H9 (cell line): ENCODE data around the gene GM2A. TPM values are rescaled to one million over a fixed set of nuclear protein-coding genes. Genes with fewer than 3 reads are reported as not detected.

ENCODE experiments used
- DNase-seq: peaks from one replicate; pipeline ENCODE4 v3.0.0-alpha.2; 2017
- H2AFZ ChIP-seq: one replicate; pipeline ENCODE4 v1.6.1; 2013; ENCODE audit warnings: mild to moderate bottlenecking, low read length, control low read depth, moderate library complexity
- H2AK5ac ChIP-seq: 2 replicates; pipeline ENCODE4 v1.6.1; 2013; ENCODE audit warnings: low read length, control low read depth, mixed read lengths; ENCODE audit not compliant: insufficient read length
- H2BK120ac ChIP-seq: one replicate; pipeline ENCODE4 v1.6.1; 2013; ENCODE audit warnings: low read depth, mild to moderate bottlenecking, low read length, control low read depth, inconsistent platforms; ENCODE audit not compliant: poor library complexity, severe bottlenecking
- H2BK12ac ChIP-seq: 2 replicates; pipeline ENCODE4 v1.6.1; 2013; ENCODE audit warnings: low read length, control low read depth, mixed read lengths, low read depth; ENCODE audit not compliant: insufficient read length
- H2BK15ac ChIP-seq: 2 replicates; pipeline ENCODE4 v1.6.1; 2013; ENCODE audit warnings: low read depth, low read length, control low read depth
- H2BK20ac ChIP-seq: one replicate; pipeline ENCODE4 v1.6.1; 2013; ENCODE audit warnings: low read depth, mild to moderate bottlenecking, low read length, control low read depth, inconsistent platforms; ENCODE audit not compliant: poor library complexity, severe bottlenecking
- H2BK5ac ChIP-seq: 2 replicates; pipeline ENCODE4 v1.6.1; 2013; ENCODE audit warnings: low read length, control low read depth, mixed read lengths; ENCODE audit not compliant: insufficient read length
- H3K14ac ChIP-seq: 2 replicates; pipeline ENCODE4 v1.6.1; 2013; ENCODE audit warnings: low read length, control low read depth; ENCODE audit not compliant: insufficient read depth
- H3K18ac ChIP-seq: 2 replicates; pipeline ENCODE4 v1.6.1; 2013; ENCODE audit warnings: low read depth, mild to moderate bottlenecking, mixed read lengths, low read length, control low read depth; ENCODE audit not compliant: insufficient read length
- H3K23ac ChIP-seq: 2 replicates; pipeline ENCODE4 v1.6.1; 2013; ENCODE audit warnings: low read length, control low read depth, mixed read lengths, low read depth; ENCODE audit not compliant: insufficient read length
- H3K23me2 ChIP-seq: 2 replicates; pipeline ENCODE4 v1.6.1; 2013; ENCODE audit warnings: low read depth, mild to moderate bottlenecking, mixed read lengths, low read length, control low read depth; ENCODE audit not compliant: insufficient read length, poor library complexity, severe bottlenecking
- H3K27ac ChIP-seq: 2 replicates; pipeline ENCODE4 v1.5.1; 2013; ENCODE audit warnings: low read length, control low read depth, mixed read lengths, low read depth; ENCODE audit not compliant: insufficient read length
- H3K27me3 ChIP-seq: 2 replicates; pipeline ENCODE4 v1.6.1; 2013; ENCODE audit warnings: low read length, control low read depth, inconsistent platforms; ENCODE audit not compliant: insufficient read depth
- H3K4ac ChIP-seq: 2 replicates; pipeline ENCODE4 v1.6.1; 2013; ENCODE audit warnings: low read depth, mild to moderate bottlenecking, control low read depth, inconsistent platforms, low read length, moderate library complexity
- H3K4me1 ChIP-seq: 2 replicates; pipeline ENCODE4 v1.6.1; 2013; ENCODE audit warnings: low read length, control low read depth, inconsistent platforms; ENCODE audit not compliant: insufficient read depth
- H3K4me2 ChIP-seq: 2 replicates; pipeline ENCODE4 v1.6.1; 2013; ENCODE audit warnings: low read length, control low read depth, mixed read lengths; ENCODE audit not compliant: insufficient read length, insufficient read depth
- H3K56ac ChIP-seq: 2 replicates; pipeline ENCODE4 v1.6.1; 2013; ENCODE audit warnings: low read depth, mild to moderate bottlenecking, mixed read lengths, low read length, control low read depth; ENCODE audit not compliant: insufficient read length
- H3K79me1 ChIP-seq: 2 replicates; pipeline ENCODE4 v1.6.1; 2013; ENCODE audit warnings: low read depth, mild to moderate bottlenecking, moderate library complexity, low read length, control low read depth, inconsistent platforms; ENCODE audit not compliant: insufficient read depth, poor library complexity, severe bottlenecking
- H3K79me2 ChIP-seq: 2 replicates; pipeline ENCODE4 v1.6.1; 2013; ENCODE audit warnings: low read length, control low read depth, inconsistent platforms; ENCODE audit not compliant: insufficient read depth
- H3K9ac ChIP-seq: 2 replicates; pipeline ENCODE4 v1.6.1; 2013; ENCODE audit warnings: low read length, control low read depth, mixed read lengths; ENCODE audit not compliant: insufficient read length; ENCODE audit errors: extremely low read depth
- H3K9me3 ChIP-seq: one replicate; pipeline ENCODE4 v1.6.1; 2013; ENCODE audit warnings: low read depth, low read length, inconsistent platforms; ENCODE audit not compliant: control insufficient read depth
- H3T11ph ChIP-seq: one replicate; pipeline ENCODE4 v1.6.1; 2013; ENCODE audit warnings: mild to moderate bottlenecking, low read length, control low read depth, inconsistent platforms
- H4K20me1 ChIP-seq: one replicate; pipeline ENCODE4 v1.6.1; 2013; ENCODE audit not compliant: control insufficient read depth, insufficient read length, insufficient read depth
- H4K5ac ChIP-seq: 2 replicates; pipeline ENCODE4 v1.6.1; 2013; ENCODE audit warnings: low read depth, mild to moderate bottlenecking, mixed read lengths, low read length, control low read depth; ENCODE audit not compliant: insufficient read length
- H4K8ac ChIP-seq: replicated peaks from 2 replicates; pipeline ENCODE4 v1.6.1; 2013; ENCODE audit warnings: low read length, control low read depth, mixed read lengths, low read depth; ENCODE audit not compliant: insufficient read length
- H4K91ac ChIP-seq: 2 replicates; pipeline ENCODE4 v1.6.1; 2013; ENCODE audit warnings: low read depth, mild to moderate bottlenecking, moderate library complexity, mixed read lengths, low read length, control low read depth; ENCODE audit not compliant: insufficient read length
- H3K27ac Mint-ChIP-seq, 3 experiments: 2 replicates in 2 of 3; 3 replicates in 1 of 3; pipeline ENCODE4 v1.8.0; 2020 to 2021; ENCODE audit warnings: mixed read lengths in 3 of 3, mild to moderate bottlenecking in 1 of 3, moderate library complexity in 1 of 3
- H3K27me3 Mint-ChIP-seq: 2 replicates; pipeline ENCODE4 v1.8.0; 2021; ENCODE audit warnings: low read depth, mild to moderate bottlenecking, moderate library complexity, mixed read lengths
- H3K36me3 Mint-ChIP-seq, 3 experiments: 2 replicates in 2 of 3; 3 replicates in 1 of 3; pipeline ENCODE4 v1.8.0; 2020 to 2021; ENCODE audit warnings: low read depth in 3 of 3, mixed read lengths in 3 of 3; ENCODE audit not compliant: insufficient read depth in 1 of 3
- H3K4me1 Mint-ChIP-seq, 2 experiments: 2 replicates each; pipeline ENCODE4 v1.8.0; 2020; ENCODE audit warnings: mixed read lengths in 2 of 2
- H3K4me3 Mint-ChIP-seq, 2 experiments: 2 replicates in 1 of 2; 3 replicates in 1 of 2; pipeline ENCODE4 v1.8.0; 2020 to 2021; ENCODE audit warnings: mild to moderate bottlenecking in 2 of 2, mixed read lengths in 2 of 2, moderate library complexity in 1 of 2
- H3K9me3 Mint-ChIP-seq, 2 experiments: 2 replicates in 1 of 2; 3 replicates in 1 of 2; pipeline ENCODE4 v1.8.0; 2020; ENCODE audit warnings: mild to moderate bottlenecking in 2 of 2, mixed read lengths in 2 of 2, moderate library complexity in 1 of 2
- WGBS: extraction: QIAGEN DNeasy Blood & Tissue Kit; methylation state at CpG from one replicate; pipeline ENCODE4 v1.1.7; 2013; ENCODE audit warnings: missing lambda C conversion rate, low lambda C conversion rate, mixed read lengths; ENCODE audit not compliant: insufficient read length; ENCODE audit errors: extremely low coverage; 5-methylcytosine and 5-hydroxymethylcytosine counted together
- total RNA-seq: library from RNA; stranded (reverse); gene quantifications from 2 replicates; pipeline ENCODE4 v1.2.1, GENCODE V29; 2021
- TF ChIP-seq, protein P1 (sequence below): fragments of 200-600 bp; sonication (generic); conservative IDR thresholded peaks from 3 replicates; pipeline ENCODE4 v1.8.0; 2021; ENCODE audit warnings: antibody characterized with exemption, mild to moderate bottlenecking

GM2A gene
- total RNA-seq, 1 experiment from 2014 or later = 27.8 TPM

DNA sequence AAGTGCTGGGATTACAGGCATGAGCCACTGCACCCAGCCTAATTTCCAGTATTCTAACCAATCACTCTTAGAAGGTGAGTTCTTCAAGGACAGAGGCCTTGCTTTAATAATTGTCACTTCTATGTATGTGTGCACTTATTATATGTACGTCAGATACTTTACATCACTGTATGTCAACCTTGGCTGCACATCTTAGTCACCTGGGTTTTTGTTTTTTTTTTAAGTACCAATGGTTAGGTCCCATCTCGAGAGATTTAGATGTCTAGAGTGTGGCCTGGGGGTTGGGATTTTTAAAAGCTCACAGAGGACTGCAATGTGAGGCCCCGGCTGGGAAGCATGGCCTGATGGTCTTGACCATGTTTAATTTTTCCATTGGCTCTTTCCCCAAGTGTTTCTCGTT lies 9.9 kb upstream of the GM2A start:
- Histone ChIP-seq H2BK120ac (no peak overlapping the region), H4K91ac (no peak overlapping the region), H2BK20ac (no peak overlapping the region), H3K79me2 (no peaks in the 10 kb centered on the region), H2BK5ac (no peak overlapping the region), H3K14ac (no peak overlapping the region), H2AK5ac (no peak overlapping the region), H3K56ac (no peak overlapping the region), H3K4me2 (no peak overlapping the region), H4K20me1 (no peaks in the 10 kb centered on the region), H3T11ph (no peak overlapping the region), H3K79me1 (no peaks in the 10 kb centered on the region), H3K27ac (no peak overlapping the region), H3K4me1 (peaks cover 2% of the 10 kb centered on the region; the same call in 1 of the 2 replicates), H3K23me2 (no peaks in the 10 kb centered on the region), H2BK15ac (no peak overlapping the region), H3K18ac (no peak overlapping the region), H3K4ac (no peak overlapping the region), H4K5ac (no peak overlapping the region), H4K8ac (no peak overlapping the region), H2AFZ (no peak overlapping the region), H3K27me3 (no peaks in the 10 kb centered on the region; the same call in 1 of the 2 replicates), H3K9me3 (no peaks in the 10 kb centered on the region), H3K23ac (no peak overlapping the region), H2BK12ac (no peak overlapping the region), H3K9ac (no peak overlapping the region)
- peaks cover 0 to 6% (median 0%) of the 10 kb centered on the region in 3 experiments; a peak in 1 of 7 replicates for H3K36me3 Mint-ChIP-seq
- no peak overlapping the region for H3K27ac Mint-ChIP-seq
- peaks cover 6% of the 10 kb centered on the region in 2 experiments; a peak in 3 of 5 replicates for H3K9me3 Mint-ChIP-seq
- H3K4me1 Mint-ChIP-seq = peaks cover 16 to 31% of the 10 kb centered on the region in 2 experiments
- TF ChIP-seq, protein P1, sequence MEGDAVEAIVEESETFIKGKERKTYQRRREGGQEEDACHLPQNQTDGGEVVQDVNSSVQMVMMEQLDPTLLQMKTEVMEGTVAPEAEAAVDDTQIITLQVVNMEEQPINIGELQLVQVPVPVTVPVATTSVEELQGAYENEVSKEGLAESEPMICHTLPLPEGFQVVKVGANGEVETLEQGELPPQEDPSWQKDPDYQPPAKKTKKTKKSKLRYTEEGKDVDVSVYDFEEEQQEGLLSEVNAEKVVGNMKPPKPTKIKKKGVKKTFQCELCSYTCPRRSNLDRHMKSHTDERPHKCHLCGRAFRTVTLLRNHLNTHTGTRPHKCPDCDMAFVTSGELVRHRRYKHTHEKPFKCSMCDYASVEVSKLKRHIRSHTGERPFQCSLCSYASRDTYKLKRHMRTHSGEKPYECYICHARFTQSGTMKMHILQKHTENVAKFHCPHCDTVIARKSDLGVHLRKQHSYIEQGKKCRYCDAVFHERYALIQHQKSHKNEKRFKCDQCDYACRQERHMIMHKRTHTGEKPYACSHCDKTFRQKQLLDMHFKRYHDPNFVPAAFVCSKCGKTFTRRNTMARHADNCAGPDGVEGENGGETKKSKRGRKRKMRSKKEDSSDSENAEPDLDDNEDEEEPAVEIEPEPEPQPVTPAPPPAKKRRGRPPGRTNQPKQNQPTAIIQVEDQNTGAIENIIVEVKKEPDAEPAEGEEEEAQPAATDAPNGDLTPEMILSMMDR = no peak
- no peak for DNase-seq
- H3K27me3 Mint-ChIP-seq = peaks cover 5% of the 10 kb centered on the region
- no CpG with 5 or more reads among the region's 4 CpGs for WGBS
- H3K4me3 Mint-ChIP-seq = no peak overlapping the region
